ENCODE measurements around the gene BTN3A1.
"Not testable (repeated sequence)": the region's sequence is repeated elsewhere in the genome, so short reads cannot be mapped to it uniquely, and the experiment has no call there.

The BTN3A1 gene

GRCh38 chr6:26433680-26434079 lies 31.6 kb downstream of the BTN3A1 start:
- H3K4me3 Mint-ChIP-seq; H3K27me3 Mint-ChIP-seq; H3K4me1 Mint-ChIP-seq (ENCODE audit: low read depth); H3K27ac Mint-ChIP-seq: not testable (repeated sequence)
- peaks cover 12% of the 10 kb centered on the region for H3K9me3 Mint-ChIP-seq
- peaks cover 26% of the 10 kb centered on the region for H3K36me3 Mint-ChIP-seq (ENCODE audit: low read depth)

GRCh38 chr6:26436018-26436417 lies 33.9 kb downstream of the BTN3A1 start:
- H3K4me1 Mint-ChIP-seq (ENCODE audit: low read depth): peaks cover 19% of the 10 kb centered on the region
- no peaks in the 10 kb centered on the region for H3K27me3 Mint-ChIP-seq
- H3K36me3 Mint-ChIP-seq (ENCODE audit: low read depth): peaks cover 18% of the 10 kb centered on the region
- no peak overlapping the region for H3K27ac Mint-ChIP-seq
- H3K4me3 Mint-ChIP-seq: no peak overlapping the region
- H3K9me3 Mint-ChIP-seq: peaks cover 12% of the 10 kb centered on the region

- peaks cover 29% of the 10 kb centered on the region for H3K4me1 Mint-ChIP-seq (ENCODE audit: low read depth)
- H3K36me3 Mint-ChIP-seq (ENCODE audit: low read depth): peaks cover 7% of the 10 kb centered on the region
- H3K4me3 Mint-ChIP-seq: no peak overlapping the region
- H3K27me3 Mint-ChIP-seq: no peaks in the 10 kb centered on the region
- H3K27ac Mint-ChIP-seq: no peak overlapping the region
- peaks cover 12% of the 10 kb centered on the region for H3K9me3 Mint-ChIP-seq
Measured at GRCh38 chr6:26437550-26437949, 35.5 kb downstream of the BTN3A1 start.

GRCh38 chr6:26438000-26438399 lies 35.9 kb downstream of the BTN3A1 start:
- Mint-ChIP-seq H3K4me3 (no peak overlapping the region), H3K27ac (no peak overlapping the region)

GRCh38 chr6:26439151-26440125 lies 37.4 kb downstream of the BTN3A1 start:
- peak overlapping the region; percentile 96 for H3K4me3 Mint-ChIP-seq
- peaks cover 47% of the 10 kb centered on the region for H3K4me1 Mint-ChIP-seq (ENCODE audit: low read depth)
- peaks cover 4% of the 10 kb centered on the region for H3K9me3 Mint-ChIP-seq
- H3K27ac Mint-ChIP-seq: peak overlapping the region; percentile 97
- H3K27me3 Mint-ChIP-seq: no peaks in the 10 kb centered on the region
- peaks cover 7% of the 10 kb centered on the region for H3K36me3 Mint-ChIP-seq (ENCODE audit: low read depth)

More at GRCh38 chr6:26438000-26438399, 35.9 kb downstream of the BTN3A1 start:
- peaks cover 33% of the 10 kb centered on the region for H3K4me1 Mint-ChIP-seq (ENCODE audit: low read depth)
- H3K9me3 Mint-ChIP-seq: peaks cover 12% of the 10 kb centered on the region
- no peaks in the 10 kb centered on the region for H3K27me3 Mint-ChIP-seq
- peaks cover 7% of the 10 kb centered on the region for H3K36me3 Mint-ChIP-seq (ENCODE audit: low read depth)

GRCh38 chr6:26440977-26441358 lies 38.9 kb downstream of the BTN3A1 start:
- Mint-ChIP-seq H3K27me3 (no peaks in the 10 kb centered on the region), H3K4me3 (peak overlapping the region; percentile 96), H3K36me3 (ENCODE audit: low read depth) (peaks cover 21% of the 10 kb centered on the region), H3K9me3 (no peaks in the 10 kb centered on the region), H3K4me1 (ENCODE audit: low read depth) (peaks cover 63% of the 10 kb centered on the region), H3K27ac (peak overlapping the region; percentile 97)

- H3K9me3 Mint-ChIP-seq: no peaks in the 10 kb centered on the region
- H3K27me3 Mint-ChIP-seq: no peaks in the 10 kb centered on the region
- H3K36me3 Mint-ChIP-seq (ENCODE audit: low read depth): peaks cover 31% of the 10 kb centered on the region
- peak overlapping the region; percentile 97 for H3K27ac Mint-ChIP-seq
- peaks cover 73% of the 10 kb centered on the region for H3K4me1 Mint-ChIP-seq (ENCODE audit: low read depth)
- peak overlapping the region; percentile 96 for H3K4me3 Mint-ChIP-seq
Measured at GRCh38 chr6:26441977-26442376, 39.9 kb downstream of the BTN3A1 start.

- Mint-ChIP-seq H3K4me3 (peak overlapping the region; percentile 24), H3K4me1 (ENCODE audit: low read depth) (peaks cover 55% of the 10 kb centered on the region), H3K27me3 (no peaks in the 10 kb centered on the region), H3K9me3 (no peaks in the 10 kb centered on the region), H3K27ac (peak overlapping the region; percentile 61), H3K36me3 (ENCODE audit: low read depth) (peaks cover 57% of the 10 kb centered on the region)
Measured at GRCh38 chr6:26445934-26446667, 44.0 kb downstream of the BTN3A1 start.

- peaks cover 49% of the 10 kb centered on the region for H3K4me1 Mint-ChIP-seq (ENCODE audit: low read depth)
- no peak overlapping the region for H3K27ac Mint-ChIP-seq
- no peaks in the 10 kb centered on the region for H3K9me3 Mint-ChIP-seq
- H3K36me3 Mint-ChIP-seq (ENCODE audit: low read depth): peaks cover 69% of the 10 kb centered on the region
- no peaks in the 10 kb centered on the region for H3K27me3 Mint-ChIP-seq
- H3K4me3 Mint-ChIP-seq: no peak overlapping the region
Measured at GRCh38 chr6:26447257-26447656, 45.2 kb downstream of the BTN3A1 start.

GRCh38 chr6:26450240-26450639 lies 48.2 kb downstream of the BTN3A1 start:
- Mint-ChIP-seq H3K27ac (peak overlapping the region; percentile 12), H3K4me3 (no peak overlapping the region), H3K4me1 (ENCODE audit: low read depth) (peaks cover 19% of the 10 kb centered on the region), H3K27me3 (no peaks in the 10 kb centered on the region), H3K36me3 (ENCODE audit: low read depth) (peaks cover 56% of the 10 kb centered on the region), H3K9me3 (no peaks in the 10 kb centered on the region)

GRCh38 chr6:26452631-26453235 lies 50.7 kb downstream of the BTN3A1 start:
- no peaks in the 10 kb centered on the region for H3K9me3 Mint-ChIP-seq
- peaks cover 11% of the 10 kb centered on the region for H3K4me1 Mint-ChIP-seq (ENCODE audit: low read depth)
- peaks cover 41% of the 10 kb centered on the region for H3K36me3 Mint-ChIP-seq (ENCODE audit: low read depth)
- no peak overlapping the region for H3K27ac Mint-ChIP-seq
- H3K27me3 Mint-ChIP-seq: no peaks in the 10 kb centered on the region
- H3K4me3 Mint-ChIP-seq: no peak overlapping the region

GRCh38 chr6:26454631-26455030 lies 52.6 kb downstream of the BTN3A1 start:
- H3K4me3 Mint-ChIP-seq: no peak overlapping the region
- no peaks in the 10 kb centered on the region for H3K27me3 Mint-ChIP-seq
- H3K36me3 Mint-ChIP-seq (ENCODE audit: low read depth): peaks cover 33% of the 10 kb centered on the region
- H3K9me3 Mint-ChIP-seq: no peaks in the 10 kb centered on the region
- no peak overlapping the region for H3K27ac Mint-ChIP-seq
- peaks cover 23% of the 10 kb centered on the region for H3K4me1 Mint-ChIP-seq (ENCODE audit: low read depth)

GRCh38 chr6:26455357-26455970 lies 53.4 kb downstream of the BTN3A1 start:
- no peak overlapping the region for H3K4me3 Mint-ChIP-seq
- no peaks in the 10 kb centered on the region for H3K9me3 Mint-ChIP-seq
- no peak overlapping the region for H3K27ac Mint-ChIP-seq
- H3K36me3 Mint-ChIP-seq (ENCODE audit: low read depth): peaks cover 34% of the 10 kb centered on the region
- peaks cover 31% of the 10 kb centered on the region for H3K4me1 Mint-ChIP-seq (ENCODE audit: low read depth)
- no peaks in the 10 kb centered on the region for H3K27me3 Mint-ChIP-seq

- Mint-ChIP-seq H3K4me3 (peak overlapping the region; percentile 97), H3K27me3 (no peaks in the 10 kb centered on the region), H3K9me3 (no peaks in the 10 kb centered on the region), H3K27ac (peak overlapping the region; percentile 97), H3K4me1 (ENCODE audit: low read depth) (peaks cover 45% of the 10 kb centered on the region), H3K36me3 (ENCODE audit: low read depth) (peaks cover 35% of the 10 kb centered on the region)
Measured at GRCh38 chr6:26457264-26457805, 55.3 kb downstream of the BTN3A1 start.

Measured in stimulated activated naive CD8-positive, alpha-beta T cell treated with anti-CD3 and anti-CD28 coated beads, Interleukin-15, Interleukin-2, amounts not matched to agents 100 ng/mL and 50 ng/mL, for 24 hours (primary cell).